ENCODE results near the gene AUTS2.

AUTS2 gene

DNA sequence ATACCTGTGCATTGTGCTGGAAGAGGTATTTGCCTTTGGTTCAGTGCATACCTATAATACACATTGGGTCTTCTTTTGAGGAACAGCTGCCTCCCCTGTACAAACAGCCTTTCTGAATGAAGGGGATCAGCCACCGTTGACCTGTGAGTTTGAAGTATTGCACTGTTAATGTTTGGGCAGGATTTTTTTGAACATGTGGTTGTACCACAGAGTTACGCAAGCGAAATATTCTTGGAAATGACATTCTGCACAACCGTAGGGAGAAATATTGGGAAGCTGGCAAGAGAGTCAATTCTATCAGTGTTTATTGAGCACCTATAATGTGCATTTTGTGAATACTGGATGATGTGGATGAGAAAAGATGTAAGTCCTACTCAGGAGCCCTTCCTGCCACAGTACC is 270.6 kb downstream of the AUTS2 start:
- TF ChIP-seq, protein P1, sequence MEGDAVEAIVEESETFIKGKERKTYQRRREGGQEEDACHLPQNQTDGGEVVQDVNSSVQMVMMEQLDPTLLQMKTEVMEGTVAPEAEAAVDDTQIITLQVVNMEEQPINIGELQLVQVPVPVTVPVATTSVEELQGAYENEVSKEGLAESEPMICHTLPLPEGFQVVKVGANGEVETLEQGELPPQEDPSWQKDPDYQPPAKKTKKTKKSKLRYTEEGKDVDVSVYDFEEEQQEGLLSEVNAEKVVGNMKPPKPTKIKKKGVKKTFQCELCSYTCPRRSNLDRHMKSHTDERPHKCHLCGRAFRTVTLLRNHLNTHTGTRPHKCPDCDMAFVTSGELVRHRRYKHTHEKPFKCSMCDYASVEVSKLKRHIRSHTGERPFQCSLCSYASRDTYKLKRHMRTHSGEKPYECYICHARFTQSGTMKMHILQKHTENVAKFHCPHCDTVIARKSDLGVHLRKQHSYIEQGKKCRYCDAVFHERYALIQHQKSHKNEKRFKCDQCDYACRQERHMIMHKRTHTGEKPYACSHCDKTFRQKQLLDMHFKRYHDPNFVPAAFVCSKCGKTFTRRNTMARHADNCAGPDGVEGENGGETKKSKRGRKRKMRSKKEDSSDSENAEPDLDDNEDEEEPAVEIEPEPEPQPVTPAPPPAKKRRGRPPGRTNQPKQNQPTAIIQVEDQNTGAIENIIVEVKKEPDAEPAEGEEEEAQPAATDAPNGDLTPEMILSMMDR (IDR thresholded peaks at IDR 0.05; ENCODE audit: low read depth, low read length, missing control alignments): no peak
- H3K4me3 ChIP-seq (replicated peaks; ENCODE audit: low read depth, low read length): no peak overlapping the region
- no peak for DNase-seq (ENCODE audit: extremely low read depth, low read depth)

DNA sequence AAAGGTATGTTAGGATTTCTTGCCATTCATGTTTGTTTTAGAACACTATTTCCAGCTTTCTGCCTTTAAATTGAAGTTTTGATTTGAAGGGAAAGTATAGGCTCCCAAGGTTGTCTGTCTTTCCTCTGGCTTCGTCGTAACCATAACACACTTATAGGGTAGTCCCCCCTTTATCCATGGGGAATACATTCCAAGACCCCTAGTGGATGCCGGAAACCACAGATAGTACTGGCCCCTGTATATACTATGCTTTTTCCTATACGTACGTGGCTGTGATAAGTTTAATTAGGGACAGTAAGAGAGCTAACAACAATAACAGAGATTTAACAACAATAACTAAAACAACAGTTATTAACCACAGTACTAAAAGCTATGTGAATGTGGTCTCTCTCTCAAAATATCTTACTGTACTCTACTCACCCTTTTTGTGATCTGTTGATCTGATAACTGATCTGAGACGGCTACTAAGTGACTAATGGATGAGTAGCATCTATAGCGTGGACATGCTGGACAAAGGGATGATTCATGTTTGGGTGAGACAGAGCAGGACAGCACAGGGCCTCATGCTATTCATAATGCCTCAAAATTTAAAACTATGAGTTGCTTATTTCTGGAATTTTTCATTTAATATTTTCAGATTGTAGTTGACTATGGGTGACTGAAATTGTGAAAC is 273.1 kb downstream of the AUTS2 start:
- H3K4me3 ChIP-seq (replicated peaks; ENCODE audit: low read depth, low read length): no peak overlapping the region
- DNase-seq (ENCODE audit: extremely low read depth, low read depth): no peak
- TF ChIP-seq, protein P1 (IDR thresholded peaks at IDR 0.05; ENCODE audit: low read depth, low read length, missing control alignments): no peak

DNA sequence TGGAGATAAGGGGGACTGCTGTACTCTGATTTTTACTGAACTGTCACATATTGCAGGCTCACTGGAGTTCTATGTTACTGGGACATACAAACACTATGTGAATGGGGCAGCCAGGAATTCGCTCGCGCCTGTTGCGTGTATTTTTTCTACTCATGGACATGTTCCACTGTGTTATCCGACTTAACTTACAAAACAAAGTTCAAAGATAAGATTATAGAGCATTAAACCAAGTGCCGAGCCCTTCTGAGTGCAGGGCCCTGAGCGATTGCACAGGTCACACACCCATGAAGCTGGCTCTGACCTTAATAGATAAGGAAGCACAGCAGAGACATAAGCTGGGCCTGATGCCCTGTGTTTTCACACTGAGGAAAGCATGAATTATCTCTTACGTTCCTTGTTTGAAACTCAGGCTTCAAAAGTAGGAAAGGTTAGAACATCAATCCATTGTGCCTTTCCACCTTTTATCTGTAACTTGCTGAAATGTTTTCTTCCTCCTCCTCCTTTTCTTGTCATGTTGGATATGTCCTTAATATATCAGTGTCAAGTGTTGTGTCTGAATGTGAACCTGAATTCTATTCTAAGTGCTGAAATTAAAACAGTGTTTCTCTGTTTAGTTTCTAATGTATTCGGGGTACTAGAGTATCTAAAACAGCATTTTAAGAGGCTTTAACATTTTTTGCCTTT is 273.8 kb downstream of the AUTS2 start:
- H3K4me3 ChIP-seq (replicated peaks; ENCODE audit: low read depth, low read length): no peak overlapping the region
- TF ChIP-seq, protein P1 (IDR thresholded peaks at IDR 0.05; ENCODE audit: low read depth, low read length, missing control alignments): no peak
- no peak for DNase-seq (ENCODE audit: extremely low read depth, low read depth)

DNA sequence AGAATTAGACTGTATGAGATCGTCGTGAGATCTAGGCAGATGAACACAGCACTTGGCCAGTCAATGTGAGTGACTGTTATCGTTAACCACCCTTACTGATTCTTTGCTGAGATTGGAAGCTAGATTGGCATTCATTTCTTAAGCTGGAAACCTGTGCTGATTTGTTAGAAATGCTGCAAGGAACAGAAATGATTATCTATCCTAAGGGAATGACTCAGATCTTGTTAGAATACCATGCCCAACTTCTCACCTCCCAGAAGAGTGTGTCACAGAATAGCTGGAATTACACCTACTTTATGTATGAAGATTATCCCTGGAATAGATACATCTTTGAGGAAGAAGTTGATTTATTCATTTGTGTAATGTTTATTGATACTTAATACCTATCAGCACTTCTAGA is 275.2 kb downstream of the AUTS2 start:
- no peak for DNase-seq (ENCODE audit: extremely low read depth, low read depth)
- TF ChIP-seq, protein P1 (IDR thresholded peaks at IDR 0.05; ENCODE audit: low read depth, low read length, missing control alignments): no peak
- no peak overlapping the region for H3K4me3 ChIP-seq (replicated peaks; ENCODE audit: low read depth, low read length)

DNA sequence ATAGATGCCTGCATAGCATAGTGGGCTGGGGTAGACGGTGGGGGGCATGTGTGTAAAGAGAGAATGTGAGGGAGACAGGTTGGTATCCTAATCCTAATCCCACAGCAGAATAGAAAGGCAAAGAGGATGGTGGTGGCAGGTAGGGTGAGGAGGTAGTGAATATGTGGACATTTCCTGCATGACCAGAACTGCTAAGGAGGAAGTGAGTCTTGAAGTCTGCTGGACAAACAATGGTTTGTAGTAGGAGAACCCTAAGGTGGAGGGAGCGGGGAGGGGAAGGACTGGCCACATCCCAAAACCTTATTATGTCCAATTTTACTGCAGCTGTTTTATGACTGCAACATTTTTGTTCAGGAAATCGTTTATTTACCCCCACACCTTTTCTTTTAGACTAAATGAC is 279.7 kb downstream of the AUTS2 start:
- no peak for DNase-seq (ENCODE audit: extremely low read depth, low read depth)
- TF ChIP-seq, protein P1 (IDR thresholded peaks at IDR 0.05; ENCODE audit: low read depth, low read length, missing control alignments): no peak
- H3K4me3 ChIP-seq (replicated peaks; ENCODE audit: low read depth, low read length): no peak overlapping the region

DNA sequence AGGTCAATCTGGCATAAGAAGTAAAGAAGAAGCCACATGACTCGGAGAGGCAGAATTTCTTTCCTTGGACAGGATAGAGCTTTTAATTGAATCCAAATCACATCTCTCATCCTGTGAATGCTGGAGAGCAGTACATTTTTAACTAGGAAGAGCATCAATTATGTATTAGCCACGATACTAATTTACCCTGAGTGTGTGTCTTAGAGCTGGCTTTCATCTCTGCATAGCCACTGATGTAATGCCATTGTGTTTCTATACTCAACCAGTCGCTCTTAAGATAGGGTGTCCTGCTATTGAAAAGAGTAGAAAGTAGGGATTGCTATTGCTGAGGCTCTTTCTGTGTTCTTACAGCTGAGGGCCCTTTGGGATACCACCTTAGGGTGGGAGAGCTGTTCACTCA is 280.3 kb downstream of the AUTS2 start:
- H3K4me3 ChIP-seq (replicated peaks; ENCODE audit: low read depth, low read length): no peak overlapping the region
- TF ChIP-seq, protein P1 (IDR thresholded peaks at IDR 0.05; ENCODE audit: low read depth, low read length, missing control alignments): no peak
- DNase-seq (ENCODE audit: extremely low read depth, low read depth): no peak

Data from HFF-Myc (cell line).